Activated CD4-positive, CD25-positive, alpha-beta regulatory T cell treated with anti-CD3 and anti-CD28 coated beads, Interleukin-2, amount 50 U/mL, for 72 hours (primary cell): Measurements from ENCODE around the gene GLIS2.

Source experiments
- DNase-seq: peaks from one replicate; pipeline ENCODE4 v3.0.0; 2021

GLIS2 gene

DNA sequence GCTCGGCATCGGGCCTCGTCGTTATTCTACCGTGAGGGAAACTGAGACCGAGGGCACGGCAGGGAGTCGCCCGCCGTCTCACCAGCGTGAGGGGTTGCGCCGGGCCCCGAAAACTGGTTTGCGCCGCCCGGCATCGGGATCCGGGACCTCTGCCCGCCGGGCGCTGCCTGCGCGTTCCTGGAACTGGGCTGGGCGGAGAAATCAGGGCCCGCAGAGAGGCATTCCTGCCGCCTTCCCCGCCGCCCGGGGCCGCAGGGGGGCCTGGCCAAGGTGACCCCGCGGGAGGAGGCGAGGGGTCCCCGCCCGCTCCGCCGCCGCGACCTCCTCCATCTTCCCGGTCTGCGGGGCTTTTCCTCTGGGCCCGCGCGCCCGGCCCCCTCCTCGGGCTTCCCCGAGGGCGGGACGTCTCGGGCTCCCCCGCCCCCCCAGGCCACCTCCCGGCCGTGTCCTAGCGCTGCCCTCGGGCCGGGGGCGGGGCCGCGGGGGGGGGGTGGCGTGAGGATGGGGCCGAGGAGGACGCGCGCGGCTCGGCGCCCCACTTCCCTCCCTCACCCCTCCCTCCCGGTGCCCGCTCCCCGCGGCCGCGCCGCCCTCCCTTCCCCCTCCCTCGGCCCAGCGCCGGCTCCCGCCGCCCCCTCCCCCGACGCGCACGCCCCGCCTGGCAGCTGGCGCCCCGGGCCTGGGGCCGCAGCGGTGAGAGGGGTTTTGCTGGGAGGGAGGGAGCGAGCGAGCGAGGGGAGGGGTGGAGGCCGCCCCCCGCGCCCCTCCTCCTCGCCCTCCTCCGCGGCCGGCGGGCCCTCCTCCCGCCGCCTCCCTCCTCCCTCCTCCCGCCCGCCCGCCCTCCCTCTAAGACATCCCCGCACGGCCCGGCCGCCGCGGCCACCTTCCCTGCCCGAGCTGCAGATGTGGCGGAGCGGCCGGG, at the start of gene GLIS2:
TSS of gene GLIS2 (plus strand) at position 882 of the 922 bp plus-strand sequence. CDS start 16,214 bp downstream, outside the sequence.
- no peak for DNase-seq

DNA sequence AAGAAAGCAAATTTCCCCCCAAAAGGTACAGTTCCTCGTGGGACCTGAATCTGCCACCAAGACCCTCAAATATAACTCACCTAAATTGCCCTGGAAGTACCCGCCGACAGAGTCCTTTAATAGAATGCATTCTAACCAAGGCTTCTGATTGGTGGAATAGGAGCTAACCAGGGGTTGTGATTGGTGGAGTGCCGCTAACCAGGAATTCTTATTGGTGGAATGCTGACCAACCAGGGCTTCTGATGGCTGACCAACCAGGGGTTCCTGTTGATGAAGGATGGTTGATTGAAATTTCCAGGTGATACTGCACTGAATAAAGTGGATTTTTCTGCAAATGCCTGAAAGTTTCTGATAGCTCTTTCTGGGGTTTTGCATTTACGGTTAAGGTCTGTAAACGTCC, 49.5 kb upstream of the GLIS2 start:
- DNase-seq, result no peak

DNA sequence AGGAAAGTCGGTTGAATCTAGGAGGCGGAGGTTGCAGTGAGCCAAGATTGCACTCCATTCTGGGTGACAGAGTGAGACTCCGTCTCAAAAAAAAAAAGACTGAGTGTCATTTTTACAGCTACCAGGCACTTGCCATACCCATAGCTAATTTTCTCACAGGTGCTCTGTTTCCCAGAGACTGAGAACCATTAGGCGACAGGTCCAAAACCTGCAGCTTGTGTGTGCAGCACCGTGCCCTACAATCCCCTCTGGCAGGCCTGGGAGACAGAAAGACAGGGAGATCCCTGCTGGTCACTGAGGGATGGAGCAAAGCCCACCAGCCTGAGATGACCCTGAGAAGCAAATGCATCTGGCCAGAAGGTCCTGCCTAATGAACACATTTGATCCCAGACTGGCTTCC, 45.8 kb upstream of the GLIS2 start:
- DNase-seq, result no peak

DNA sequence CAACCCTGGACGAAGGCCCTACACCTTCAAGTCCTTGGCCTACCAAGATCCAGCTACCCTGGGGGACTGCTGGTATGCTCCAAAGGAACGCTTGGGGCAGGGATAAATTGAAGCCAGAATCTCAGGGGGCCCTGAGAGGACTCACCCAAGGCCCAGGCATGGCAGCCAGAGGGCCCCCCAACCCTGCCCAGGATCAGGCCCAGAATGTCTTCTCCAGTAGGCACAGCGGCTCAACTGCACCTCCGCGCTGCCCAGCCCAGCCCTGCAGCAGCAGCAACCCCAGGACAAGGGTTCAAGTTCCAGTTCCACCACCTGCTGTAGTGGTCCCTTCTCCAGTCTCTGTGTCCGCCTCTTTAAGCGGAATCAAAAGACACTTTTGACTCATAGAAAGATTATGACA, 45.3 kb upstream of the GLIS2 start:
- DNase-seq, result no peak

DNA sequence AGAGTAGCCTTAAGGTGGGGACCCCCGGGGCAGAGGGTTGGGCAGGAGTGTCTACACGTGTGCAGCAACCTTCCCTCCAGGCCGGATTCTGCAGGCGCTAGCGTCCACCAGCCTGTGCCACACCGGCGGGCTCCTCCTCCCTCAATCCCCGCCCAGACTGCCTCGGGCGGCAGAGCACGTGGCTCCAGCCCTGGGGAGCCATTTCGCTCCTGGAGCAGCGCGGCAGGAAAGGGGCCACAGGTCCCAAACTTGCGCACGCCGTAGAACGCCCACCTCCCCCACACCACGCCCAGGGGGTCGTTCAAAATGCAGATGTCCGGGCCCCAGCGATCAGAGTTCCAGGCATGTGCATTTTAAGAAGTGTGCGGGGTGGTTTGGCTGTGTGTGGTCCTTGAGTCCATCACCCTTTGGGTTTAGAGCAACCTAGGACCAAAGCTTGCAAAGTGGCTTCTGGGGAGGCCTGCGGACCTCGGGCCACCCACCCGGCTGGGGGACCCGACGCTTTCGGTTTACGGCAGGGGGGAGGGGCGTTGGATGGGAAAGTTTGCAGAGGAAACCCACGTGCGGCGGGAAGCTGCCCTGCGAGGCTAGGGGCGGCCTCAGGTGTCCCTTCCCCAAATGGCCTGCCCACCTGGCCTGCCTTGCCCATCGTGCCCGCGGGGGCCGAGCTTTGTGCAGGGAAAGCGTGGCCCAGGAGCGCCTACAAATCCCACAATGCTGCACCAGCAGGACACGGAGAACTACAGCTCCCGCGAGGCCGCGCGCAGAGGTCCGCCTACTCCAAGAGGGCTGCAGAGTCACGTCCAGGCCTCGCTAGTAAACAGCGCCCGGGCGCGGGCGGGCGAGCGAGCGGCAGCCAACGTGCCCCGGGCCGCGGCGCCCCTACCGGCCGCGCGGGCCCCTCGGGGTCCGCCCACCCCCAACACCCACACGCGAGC, 44.4 kb upstream of the GLIS2 start:
- DNase-seq, result peak; percentile 84

DNA sequence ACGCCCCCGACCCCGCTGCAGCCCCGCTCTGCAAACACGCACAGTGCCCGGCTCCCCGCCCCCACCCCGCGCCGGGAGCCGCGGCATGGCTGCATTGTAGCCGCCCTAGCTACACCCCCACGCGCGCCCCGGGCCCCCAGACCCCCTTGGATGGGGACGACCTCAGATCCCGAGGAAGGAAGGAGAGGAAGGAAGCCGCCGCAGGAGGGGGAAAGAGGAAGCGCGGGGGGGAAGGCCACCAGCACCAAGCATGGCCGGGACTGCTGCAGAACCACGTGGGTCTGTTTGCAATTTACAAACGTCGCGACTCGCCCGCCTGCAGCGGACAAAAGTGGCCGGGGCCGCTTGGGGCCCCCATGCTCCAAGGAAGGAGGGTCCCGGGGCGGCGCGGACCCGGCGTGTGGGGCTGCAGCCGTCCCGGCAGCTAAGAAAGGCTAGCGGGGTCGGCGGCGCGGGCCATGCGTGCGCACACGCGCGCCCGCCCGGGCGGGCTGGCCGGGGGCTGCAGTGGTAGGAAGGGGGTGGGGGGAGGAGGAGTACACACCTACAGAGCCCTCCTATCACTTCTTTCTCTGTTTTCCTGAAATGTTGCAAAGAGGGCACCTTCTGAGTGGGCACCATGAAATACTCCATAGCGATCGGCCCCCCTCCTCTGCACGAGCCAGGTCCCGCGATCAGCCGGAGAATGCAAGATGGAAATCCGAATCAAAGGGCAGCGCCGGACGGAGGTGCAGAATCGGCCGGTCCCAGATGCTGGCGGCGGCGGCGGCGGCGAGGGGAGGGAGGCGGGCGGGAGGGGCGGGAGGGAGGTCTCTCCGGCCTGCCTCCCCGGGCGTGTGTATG, 43.5 kb upstream of the GLIS2 start:
- no peak for DNase-seq

DNA sequence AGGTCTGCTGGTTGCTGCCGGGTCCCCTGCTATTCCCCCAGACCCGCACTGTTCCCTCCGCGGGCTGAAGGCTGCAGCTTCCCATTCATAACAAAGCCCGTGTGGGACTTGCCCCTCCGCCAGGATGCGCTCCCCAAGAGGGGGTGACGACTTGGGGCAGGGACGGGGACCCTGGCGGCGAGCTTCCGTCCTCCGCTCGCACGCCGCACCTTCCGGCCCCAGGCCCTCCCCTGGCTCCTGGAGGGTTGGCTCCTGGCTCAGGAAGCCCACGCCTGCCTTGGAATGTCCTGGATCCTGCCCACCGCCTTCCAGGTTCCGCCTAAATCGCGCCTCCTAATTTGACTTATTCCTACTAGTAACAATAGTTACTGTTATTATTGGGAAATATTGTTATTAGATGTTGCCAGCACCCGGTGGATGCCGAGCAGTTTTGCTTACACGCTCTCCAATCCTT, 42.0 kb upstream of the GLIS2 start:
- DNase-seq, result peak; percentile 56

DNA sequence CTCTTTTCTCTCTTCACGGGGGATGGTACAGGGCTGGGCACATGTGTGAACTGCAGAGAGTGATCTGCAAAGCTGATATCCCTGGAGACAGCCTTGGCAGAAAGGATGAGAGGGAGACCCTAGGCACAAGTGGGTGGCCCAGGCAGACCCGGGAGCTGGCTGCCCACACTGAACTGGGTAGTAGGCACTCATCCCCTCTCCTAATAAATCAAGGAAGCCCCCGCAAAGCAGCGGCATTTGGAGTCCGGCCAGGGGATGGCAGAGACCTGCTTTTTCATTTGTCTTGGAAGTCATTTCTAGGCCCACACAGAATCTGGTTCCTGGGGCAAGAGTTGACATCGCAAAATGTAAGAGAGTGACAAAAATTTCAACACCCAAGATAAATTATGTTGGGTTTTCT, 40.0 kb upstream of the GLIS2 start:
- DNase-seq, result no peak

DNA sequence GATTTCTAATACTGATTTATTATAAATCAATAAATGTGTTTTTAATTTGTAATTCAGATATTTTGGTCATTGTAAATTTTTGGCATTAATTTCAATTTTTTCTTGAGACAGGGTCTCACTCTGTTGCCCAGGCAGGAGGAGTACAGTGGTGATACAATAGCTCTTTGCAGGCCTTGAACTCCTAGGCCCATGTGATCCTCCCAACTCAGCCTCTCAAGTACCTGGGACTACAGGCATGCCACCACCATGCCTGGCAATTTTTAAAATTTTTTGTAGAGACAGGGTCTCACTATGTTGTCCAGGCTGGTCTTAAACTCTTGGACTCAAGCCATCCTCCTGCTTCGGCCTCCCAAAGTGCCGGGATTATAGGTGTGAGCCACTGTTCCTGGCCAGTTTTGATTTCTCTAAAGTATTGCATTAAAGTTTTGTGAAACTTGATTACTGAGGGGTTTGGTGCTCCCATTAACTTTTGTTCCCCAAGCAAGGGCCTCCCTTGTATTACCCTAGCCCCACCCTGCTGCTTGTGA, 37.8 kb upstream of the GLIS2 start:
- DNase-seq, result no peak

DNA sequence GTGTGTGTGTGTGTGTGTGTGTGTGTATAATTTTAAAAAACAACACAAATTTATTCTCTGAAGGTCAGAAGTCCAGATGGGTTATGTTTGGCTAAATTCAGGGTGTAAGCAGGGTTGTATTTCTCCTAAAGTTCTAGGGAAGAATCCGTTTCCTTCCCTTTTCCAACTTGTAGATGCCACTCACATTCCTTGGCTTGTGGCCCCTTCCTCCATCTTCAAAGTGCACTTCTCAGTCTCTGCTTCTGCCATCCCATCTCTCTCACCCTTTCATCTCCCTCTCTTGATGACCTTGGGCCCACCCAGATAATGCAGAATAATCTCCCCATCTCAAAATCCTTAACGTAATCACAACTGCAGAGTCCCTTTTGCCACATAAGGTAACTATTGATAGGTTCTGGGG, 35.2 kb upstream of the GLIS2 start:
- DNase-seq, result no peak

DNA sequence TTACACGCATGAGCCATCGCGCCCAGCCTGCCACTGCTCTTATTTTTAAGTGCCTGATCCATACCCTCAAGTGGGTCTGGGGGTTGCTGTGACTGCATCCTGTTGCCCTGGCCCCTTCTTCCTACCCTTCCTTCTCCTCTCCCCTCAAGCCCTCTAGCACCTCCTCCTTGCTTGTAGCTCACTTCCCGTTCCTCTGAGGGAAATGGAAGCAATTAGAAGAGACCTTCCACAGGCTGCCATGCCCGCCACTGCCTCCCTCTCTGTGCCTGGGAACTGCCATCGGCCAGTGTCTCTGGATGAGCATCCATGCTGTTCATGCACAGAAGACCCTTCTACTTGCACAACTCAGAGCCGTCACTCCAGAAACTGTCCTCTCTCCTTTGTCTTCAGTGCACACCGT, 32.4 kb upstream of the GLIS2 start:
- DNase-seq, result no peak

DNA sequence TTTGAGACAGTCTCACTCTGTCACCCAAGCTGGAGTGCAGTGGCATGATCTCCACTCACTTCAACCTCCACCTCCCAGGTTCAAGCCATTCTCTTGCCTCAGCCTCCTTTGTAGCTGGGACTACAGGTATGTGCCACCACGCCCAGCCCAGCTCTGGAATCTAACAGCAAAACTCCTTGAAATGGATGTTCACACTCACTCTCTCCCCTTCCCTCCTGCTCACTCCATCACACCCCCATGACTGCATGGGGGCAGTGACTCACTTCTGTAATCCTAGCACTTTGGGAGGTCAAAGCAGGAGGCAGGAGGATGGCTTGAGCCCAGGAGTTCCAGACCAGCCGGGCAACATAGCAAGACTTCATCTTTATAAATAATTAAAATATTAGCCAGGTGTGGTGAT, 31.9 kb upstream of the GLIS2 start:
- no peak for DNase-seq

DNA sequence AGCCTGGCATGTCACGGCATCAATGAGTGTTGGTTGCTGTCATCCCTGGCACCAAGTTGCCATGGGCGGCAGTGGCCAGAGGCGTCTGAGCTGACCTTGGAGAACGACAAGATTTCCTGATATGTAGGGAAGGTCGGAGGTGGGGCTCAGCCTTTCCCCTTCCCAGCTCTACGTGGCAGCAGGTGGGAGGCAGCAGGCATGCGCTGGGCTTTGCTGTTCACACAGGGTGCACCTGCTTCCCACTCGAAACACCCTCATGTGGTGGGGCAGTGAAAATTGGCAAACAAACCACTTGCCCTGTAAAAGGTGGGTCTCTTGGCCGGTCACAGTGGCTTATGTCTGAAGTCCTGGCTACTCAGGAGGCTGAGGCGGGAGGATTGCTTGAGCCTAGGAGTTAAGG, 30.7 kb upstream of the GLIS2 start:
- no peak for DNase-seq

DNA sequence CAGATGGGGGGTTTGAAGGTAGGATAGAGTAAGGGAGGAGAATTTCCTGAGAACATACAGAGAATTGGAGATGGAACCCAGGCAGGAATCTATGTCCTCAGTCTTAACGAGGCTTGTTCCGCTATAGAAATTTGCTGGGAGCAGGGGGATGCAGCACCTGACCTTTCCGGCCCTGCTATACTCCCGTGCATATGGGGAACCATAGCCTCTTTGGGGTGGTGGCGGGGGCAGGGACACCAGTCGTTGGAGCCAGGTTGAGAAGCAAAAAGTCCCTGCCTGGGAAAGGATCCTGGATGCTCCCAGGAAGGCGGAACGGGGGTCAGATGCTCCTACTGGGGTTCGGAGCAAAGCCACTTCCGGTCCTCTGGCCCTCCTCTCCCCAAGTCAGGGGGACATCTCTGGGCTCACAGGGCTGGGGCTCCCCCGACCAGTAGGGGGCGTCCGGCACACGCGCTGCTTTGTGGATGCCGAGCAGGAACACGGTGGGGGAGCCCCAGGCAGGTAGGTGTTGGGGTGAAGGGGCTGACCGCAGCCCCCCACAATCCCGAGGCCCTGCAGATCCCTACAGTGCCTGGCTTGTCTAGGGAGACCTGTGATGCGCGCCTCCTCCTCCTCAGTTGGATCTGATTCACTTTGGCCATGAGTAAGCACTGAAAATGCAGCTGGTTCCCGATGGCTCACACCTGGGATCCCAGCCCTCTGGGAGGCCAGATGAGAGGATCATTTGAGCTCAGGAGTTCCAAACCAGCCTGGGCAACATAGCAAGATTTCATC, 27.5 kb upstream of the GLIS2 start:
- DNase-seq, result peak; percentile 84

DNA sequence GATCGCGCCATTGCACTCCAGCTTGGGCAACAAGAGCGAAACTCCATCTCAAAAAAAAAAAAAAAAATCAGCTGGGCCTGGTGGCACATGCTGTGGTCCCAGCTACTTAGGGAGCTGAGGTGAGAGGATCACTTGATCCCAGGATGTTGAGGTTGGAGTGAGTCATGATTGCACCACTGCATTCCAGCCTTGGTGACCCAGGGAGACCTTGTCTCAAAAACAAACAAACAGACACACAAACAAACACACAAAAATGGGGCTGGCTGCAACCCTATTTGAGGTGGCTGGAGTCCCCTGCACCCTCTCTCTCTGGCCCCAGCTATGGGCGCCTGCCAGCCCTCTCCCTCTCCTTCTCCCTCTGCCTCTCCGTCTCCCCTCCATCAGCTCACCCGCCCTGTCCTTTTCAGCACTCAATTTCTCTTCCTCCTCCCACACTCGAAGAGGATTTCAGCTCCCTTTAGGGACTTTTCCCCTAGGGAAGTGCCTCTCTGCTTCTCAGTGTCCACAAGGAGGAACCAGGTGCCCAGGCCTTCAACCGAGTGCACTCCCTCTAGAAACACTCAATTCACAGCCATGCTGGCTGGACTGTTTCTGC, 25.5 kb upstream of the GLIS2 start:
- DNase-seq, result no peak

DNA sequence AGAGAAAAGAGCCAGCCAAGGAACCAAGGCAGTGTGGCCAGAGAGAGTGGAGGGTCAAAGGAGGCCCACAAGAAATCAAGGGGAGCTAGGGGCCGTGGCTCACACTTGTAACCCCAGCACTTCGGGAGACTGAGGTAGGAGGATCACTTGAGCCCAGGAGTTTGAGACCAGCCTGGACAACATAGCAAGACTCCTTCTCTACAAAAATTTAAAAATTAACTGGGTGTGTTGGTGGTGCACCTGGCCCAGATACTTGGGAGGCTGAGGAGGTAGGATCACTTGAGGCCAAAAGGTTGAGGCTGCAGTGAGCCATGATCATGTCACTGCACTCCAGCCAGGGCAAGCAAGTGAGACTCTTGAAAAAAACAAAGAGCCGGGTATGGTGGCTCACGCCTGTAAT, 24.2 kb upstream of the GLIS2 start:
- DNase-seq, result no peak

DNA sequence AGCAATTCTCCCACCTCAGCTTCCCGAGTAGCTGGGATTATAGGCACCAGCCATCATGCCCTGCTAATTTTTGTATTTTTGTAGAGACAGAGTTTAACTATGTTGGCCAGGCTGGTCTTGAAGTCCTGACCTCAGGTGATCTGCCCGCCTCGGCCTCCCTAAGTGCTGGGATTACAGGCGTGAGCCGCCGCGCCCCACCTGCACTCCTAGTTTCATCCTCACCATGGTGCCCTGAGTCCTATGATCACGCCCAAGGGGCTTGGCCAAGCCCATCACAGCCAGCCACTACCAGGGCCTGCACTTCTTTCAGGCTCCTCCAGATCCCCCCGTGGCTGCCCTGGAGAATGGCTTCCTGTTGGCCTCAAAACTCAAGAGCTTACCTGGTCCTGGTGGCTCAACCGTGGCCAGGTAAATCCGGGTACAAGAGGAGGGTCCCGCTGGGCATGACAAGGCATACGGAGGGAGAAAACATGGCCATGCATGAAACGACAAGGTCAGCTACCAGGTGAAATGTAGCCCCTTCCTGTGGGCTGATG, 22.6 kb upstream of the GLIS2 start:
- DNase-seq, result no peak

DNA sequence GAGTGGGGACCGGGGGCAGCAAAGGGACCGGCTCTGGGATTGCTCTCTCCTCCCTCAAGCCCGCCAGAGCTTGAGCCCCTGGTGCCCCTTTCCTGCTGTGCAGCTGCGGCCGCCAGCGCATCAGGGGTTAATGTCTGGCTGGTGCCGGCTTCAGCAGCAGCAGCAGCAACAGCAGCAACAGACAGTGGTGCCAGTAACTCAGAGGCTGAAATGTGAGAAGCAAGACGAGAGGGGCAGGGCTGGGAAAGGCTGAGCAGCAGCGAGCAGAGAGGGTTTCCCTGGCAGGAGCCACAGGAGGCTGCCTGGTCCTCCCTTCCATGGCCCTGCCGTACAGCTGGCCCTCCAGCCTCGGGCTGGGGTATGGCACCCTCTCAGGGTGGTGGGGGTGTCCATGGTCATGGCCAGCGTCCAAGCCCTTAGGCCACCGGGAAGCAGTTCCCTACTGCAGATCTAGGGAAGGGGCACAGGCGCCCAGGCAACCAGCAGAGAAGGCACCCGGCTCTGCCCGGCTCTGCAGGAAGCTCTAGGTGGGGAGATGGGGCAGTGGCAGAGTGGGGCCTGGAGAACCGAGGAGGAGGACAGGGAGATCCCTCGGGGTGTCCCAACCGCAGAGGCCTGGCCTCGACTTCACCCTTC, 21.9 kb upstream of the GLIS2 start:
- no peak for DNase-seq

DNA sequence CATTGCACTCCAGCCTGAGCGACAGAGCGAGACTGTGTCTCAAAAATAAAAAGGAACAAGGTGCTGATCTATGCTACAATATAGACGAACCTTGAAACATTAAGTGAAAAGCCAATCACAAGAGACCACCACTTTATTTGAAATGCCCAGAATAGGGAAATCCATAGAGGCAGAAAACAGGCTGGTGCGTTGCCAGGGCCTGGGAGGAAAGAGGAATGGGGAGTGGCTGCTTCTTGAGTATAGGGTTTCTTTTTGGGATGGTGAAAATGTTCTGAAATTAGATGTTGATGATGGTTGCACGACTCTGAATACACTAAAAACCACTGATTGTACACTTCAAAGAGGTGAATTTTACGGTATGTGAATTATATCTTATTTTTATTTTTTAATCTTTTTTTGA, 20.3 kb upstream of the GLIS2 start:
- DNase-seq, result no peak

DNA sequence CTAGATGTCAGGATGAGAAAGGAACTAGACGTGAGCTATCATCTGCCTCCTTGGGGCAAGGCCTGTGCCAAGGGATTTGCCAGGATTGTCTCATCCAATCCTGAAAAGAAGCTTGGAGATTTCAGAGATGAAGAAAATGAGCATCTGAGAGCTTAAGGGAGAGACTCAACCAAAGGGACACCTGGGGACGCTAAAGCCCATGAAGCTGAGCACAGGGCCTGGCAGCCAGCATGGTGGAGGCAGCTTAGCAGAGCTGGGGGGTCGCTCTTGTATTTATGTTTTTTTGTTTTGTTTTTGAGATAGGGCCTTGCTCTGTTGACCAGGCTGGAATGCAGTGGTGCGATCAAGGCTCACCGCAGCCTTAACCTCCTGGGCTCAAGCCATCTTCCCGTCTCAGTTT, 18.4 kb upstream of the GLIS2 start:
- DNase-seq, result no peak
